HCT116 (cell line): ENCODE data around the gene RAPGEF1.

Source experiments
- ATF3 ChIP-seq: IDR thresholded peaks from 2 replicates; pipeline ENCODE4 v1.6.1; 2012
- CEBPB ChIP-seq: IDR thresholded peaks from 2 replicates; pipeline ENCODE4 v1.6.1; 2012; ENCODE audit warnings: low read depth
- EZH2 ChIP-seq: fragments of 200-600 bp; sonication (generic); IDR thresholded peaks from 2 replicates; pipeline ENCODE4 v1.6.1; 2017; ENCODE audit warnings: antibody characterized with exemption, mixed run types
- POLR2A ChIP-seq: IDR thresholded peaks from 2 replicates; pipeline ENCODE4 v1.7.0; 2011; ENCODE audit warnings: borderline replicate concordance; ENCODE audit not compliant: insufficient read depth, insufficient read length; ENCODE audit errors: extremely low read depth
- POLR2AphosphoS5 ChIP-seq: IDR thresholded peaks from 2 replicates; pipeline ENCODE4 v1.6.1; 2011; ENCODE audit warnings: mild to moderate bottlenecking, low read depth, low read length, moderate library complexity
- REST ChIP-seq: IDR thresholded peaks from 2 replicates; pipeline ENCODE4 v1.6.1; 2012; ENCODE audit warnings: low read depth
- SIN3A ChIP-seq: IDR thresholded peaks from 2 replicates; pipeline ENCODE4 v1.6.1; 2012; ENCODE audit warnings: low read depth
- ZNF274 ChIP-seq: fragments of 200-500 bp; sonication (Bioruptor generic); IDR thresholded peaks from 2 replicates; pipeline ENCODE4 v1.6.1; 2014; ENCODE audit warnings: mild to moderate bottlenecking, low read depth, low read length, inconsistent platforms
- TF ChIP-seq, protein P1 (sequence below), 3 experiments: fragments of 200-600 bp in 1 of 3; sonication (generic) in 1 of 3; IDR thresholded peaks in 2 of 3; conservative IDR thresholded peaks in 1 of 3; 2 replicates each; pipeline ENCODE4 v1.5.1; 2012 to 2017; ENCODE audit warnings: low read depth in 2 of 3, low read length in 2 of 3, antibody characterized with exemption in 1 of 3, borderline replicate concordance in 1 of 3, control low read depth in 1 of 3, mild to moderate bottlenecking in 1 of 3, mixed read lengths in 1 of 3, mixed run types in 1 of 3, moderate library complexity in 1 of 3; ENCODE audit not compliant: insufficient read depth in 1 of 3

DNA sequence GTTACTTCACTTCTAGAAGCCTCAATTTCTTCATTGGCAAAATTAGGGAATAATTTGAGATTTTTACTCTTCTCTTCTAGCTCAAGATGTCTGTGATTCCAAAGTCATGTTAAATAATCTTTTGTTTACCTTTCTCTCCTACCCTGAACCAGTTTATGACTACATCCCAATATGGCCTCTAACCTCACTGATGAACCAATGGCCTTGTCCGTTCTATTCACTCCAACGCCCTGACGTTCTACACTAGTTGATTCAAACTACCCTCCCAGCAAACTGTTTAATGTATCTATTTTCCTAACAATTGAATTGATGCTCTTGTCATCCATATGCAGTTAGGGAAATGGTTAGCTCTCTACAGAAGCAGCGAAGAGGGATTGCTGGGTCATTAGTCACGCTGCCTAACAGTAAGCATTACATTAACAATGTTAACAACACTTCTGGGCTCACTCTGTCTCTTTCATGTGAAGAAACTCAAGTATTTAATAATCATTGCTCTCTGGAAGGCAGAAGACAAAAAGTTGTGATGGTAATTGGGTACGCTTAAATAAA lies 38.0 kb downstream of the RAPGEF1 start:
- TF ChIP-seq CEBPB (no peak), EZH2 (no peak), POLR2AphosphoS5 (no peak), ZNF274 (no peak), SIN3A (no peak), ATF3 (no peak), REST (no peak), POLR2A (no peak)
- TF ChIP-seq, protein P1, sequence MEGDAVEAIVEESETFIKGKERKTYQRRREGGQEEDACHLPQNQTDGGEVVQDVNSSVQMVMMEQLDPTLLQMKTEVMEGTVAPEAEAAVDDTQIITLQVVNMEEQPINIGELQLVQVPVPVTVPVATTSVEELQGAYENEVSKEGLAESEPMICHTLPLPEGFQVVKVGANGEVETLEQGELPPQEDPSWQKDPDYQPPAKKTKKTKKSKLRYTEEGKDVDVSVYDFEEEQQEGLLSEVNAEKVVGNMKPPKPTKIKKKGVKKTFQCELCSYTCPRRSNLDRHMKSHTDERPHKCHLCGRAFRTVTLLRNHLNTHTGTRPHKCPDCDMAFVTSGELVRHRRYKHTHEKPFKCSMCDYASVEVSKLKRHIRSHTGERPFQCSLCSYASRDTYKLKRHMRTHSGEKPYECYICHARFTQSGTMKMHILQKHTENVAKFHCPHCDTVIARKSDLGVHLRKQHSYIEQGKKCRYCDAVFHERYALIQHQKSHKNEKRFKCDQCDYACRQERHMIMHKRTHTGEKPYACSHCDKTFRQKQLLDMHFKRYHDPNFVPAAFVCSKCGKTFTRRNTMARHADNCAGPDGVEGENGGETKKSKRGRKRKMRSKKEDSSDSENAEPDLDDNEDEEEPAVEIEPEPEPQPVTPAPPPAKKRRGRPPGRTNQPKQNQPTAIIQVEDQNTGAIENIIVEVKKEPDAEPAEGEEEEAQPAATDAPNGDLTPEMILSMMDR (IDR thresholded peaks at IDR 0.05 in 2 of 3, conservative IDR thresholded peaks at IDR 0.05 in 1 of 3; ENCODE audit: borderline replicate concordance in 1 of 3, insufficient read depth in 1 of 3, low read depth in 2 of 3, low read length in 2 of 3), result no peak
